ENCODE data around the gene TRIM21.

DNA sequence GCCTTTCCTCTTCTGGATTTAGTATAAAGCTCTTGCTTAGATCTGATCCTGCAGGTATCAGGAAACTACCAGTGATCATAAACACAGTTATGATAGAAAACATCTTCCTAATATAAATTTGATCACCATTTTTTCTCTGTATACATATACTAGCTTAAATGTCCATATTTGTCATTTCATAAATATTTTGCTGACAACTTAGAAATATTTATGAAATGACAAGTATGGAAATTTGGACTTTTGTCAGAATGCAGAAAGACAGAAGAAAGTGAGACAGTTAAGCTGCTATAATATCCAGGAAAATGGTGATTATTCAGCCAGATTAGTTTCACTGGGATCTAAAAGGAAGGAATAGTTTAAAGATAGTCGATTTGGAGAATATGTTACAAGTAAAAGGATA lies 22.8 kb upstream of the TRIM21 start:
- no peak for TF ChIP-seq CTCF (IDR thresholded peaks at IDR 0.05)
- TF ChIP-seq POLR2A (IDR thresholded peaks at IDR 0.05): no peak
